SHP77 (cell line): ENCODE measurements around the gene FGD5.
"Not testable (repeated sequence)": the region's sequence is repeated elsewhere in the genome, so short reads cannot be mapped to it uniquely, and the experiment has no call there.

Experiments
- DNase-seq, 2 experiments: peaks; one replicate each; lab custom pipeline; 2025; lab: John Stamatoyannopoulos, UW

Gene FGD5

GRCh38 chr3:14804835-14805780, 13.7 kb upstream of the FGD5 start:
- DNase-seq, result no peak

GRCh38 chr3:14805961-14806537, 12.7 kb upstream of the FGD5 start:
- no peak for DNase-seq

GRCh38 chr3:14806641-14807263, 12.0 kb upstream of the FGD5 start:
- DNase-seq, result no peak

- no peak for DNase-seq
These were observed 10.7 kb upstream of the FGD5 start for GRCh38 chr3:14808025-14808424.

GRCh38 chr3:14808502-14809266, 10.1 kb upstream of the FGD5 start:
- DNase-seq, result no peak

- DNase-seq, result not testable (repeated sequence)
These were observed 9.2 kb upstream of the FGD5 start for GRCh38 chr3:14809611-14810010.

- DNase-seq, result no peak
These were observed 8.5 kb upstream of the FGD5 start for GRCh38 chr3:14810070-14810791.

- no peak for DNase-seq
These were observed 7.7 kb upstream of the FGD5 start for GRCh38 chr3:14810801-14811661.

GRCh38 chr3:14811684-14812083, 7.1 kb upstream of the FGD5 start:
- no peak for DNase-seq

- no peak for DNase-seq
These were observed 6.5 kb upstream of the FGD5 start for GRCh38 chr3:14812196-14812790.

GRCh38 chr3:14814411-14814871, 4.3 kb upstream of the FGD5 start:
- DNase-seq, result no peak

- no peak for DNase-seq
These were observed 2.4 kb upstream of the FGD5 start for GRCh38 chr3:14816359-14816758.

- no peak for DNase-seq
These were observed 909 bp downstream of the FGD5 start for GRCh38 chr3:14819671-14820070.

- DNase-seq, result no peak
These were observed 1.4 kb downstream of the FGD5 start for GRCh38 chr3:14820156-14820555.

- no peak for DNase-seq
These were observed 2.4 kb downstream of the FGD5 start for GRCh38 chr3:14821151-14821550.

- no peak for DNase-seq
These were observed 3.4 kb downstream of the FGD5 start for GRCh38 chr3:14822134-14822533.

- DNase-seq, result no peak
These were observed 4.1 kb downstream of the FGD5 start for GRCh38 chr3:14822670-14823390.

- no peak for DNase-seq
These were observed 4.6 kb downstream of the FGD5 start for GRCh38 chr3:14823393-14823792.

GRCh38 chr3:14823910-14824629, 5.3 kb downstream of the FGD5 start:
- DNase-seq, result no peak
